Kidney (tissue), 14 donors: ENCODE data around the gene ILRUN. TPM values are rescaled to one million over a fixed set of nuclear protein-coding genes. Genes with fewer than 3 reads are reported as not detected.
"Not testable (repeated sequence)": the region's sequence is repeated elsewhere in the genome, so short reads cannot be mapped to it uniquely, and the experiment has no call there.

Experiments used
- DNase-seq, 5 donors: peaks; one replicate each; pipeline ENCODE4 v3.0.0-alpha.2; 2013 to 2020
- FAIRE-seq: peaks from 2 replicates; lab custom pipeline; 2012; peaks lifted over from hg19 to GRCh38; lab: Jason Lieb, UNC
- H3K27ac ChIP-seq, 2 donors: one replicate each; pipeline ENCODE4 v1.7.0; 2013; ENCODE audit warnings: low read depth in 2 of 2, low read length in 2 of 2, inconsistent platforms in 1 of 2
- H3K27me3 ChIP-seq: one replicate; pipeline ENCODE4 v1.7.1; 2013; ENCODE audit warnings: low read length, inconsistent platforms; ENCODE audit not compliant: control insufficient read depth, insufficient read depth
- H3K36me3 ChIP-seq, 3 donors: one replicate each; pipeline versions ENCODE4 v1.7.0 to v1.7.1; 2013; ENCODE audit warnings: low read length in 3 of 3, control low read depth in 1 of 3, inconsistent platforms in 1 of 3; ENCODE audit not compliant: insufficient read depth in 3 of 3, control insufficient read depth in 2 of 3
- H3K4me1 ChIP-seq, 3 donors: one replicate each; pipeline versions ENCODE4 v1.7.0 to v1.7.1; 2013; ENCODE audit warnings: low read length in 3 of 3, inconsistent platforms in 1 of 3, low read depth in 1 of 3; ENCODE audit not compliant: control insufficient read depth in 2 of 3, insufficient read depth in 2 of 3
- H3K4me3 ChIP-seq, 3 donors: one replicate each; pipeline versions ENCODE4 v1.7.0 to v1.8.1; 2013; ENCODE audit warnings: low read length in 3 of 3, control low read depth in 1 of 3, inconsistent platforms in 1 of 3
- H3K9ac ChIP-seq, 3 donors: one replicate each; pipeline versions ENCODE4 v1.7.0 to v1.7.1; 2013; ENCODE audit warnings: low read length in 3 of 3, control low read depth in 1 of 3, inconsistent platforms in 1 of 3
- H3K9me3 ChIP-seq, 3 donors: one replicate each; pipeline versions ENCODE4 v1.7.0 to v1.7.1; 2013; ENCODE audit warnings: low read length in 3 of 3, control low read depth in 1 of 3, inconsistent platforms in 1 of 3; ENCODE audit not compliant: control insufficient read depth in 2 of 3, insufficient read depth in 1 of 3
- CTCF ChIP-seq: IDR thresholded peaks from 3 replicates; pipeline ENCODE4 v1.5.1; 2012; ENCODE audit warnings: mild to moderate bottlenecking, moderate library complexity, borderline replicate concordance; ENCODE audit not compliant: insufficient read depth; ENCODE audit errors: extremely low read depth
- intact Hi-C: fragments of 100-400 bp; cut with DNase I; formaldehyde crosslinking; loops from one replicate; pipeline ENCODE4 v1.11.1; 2022
- polyA plus RNA-seq: library from polyadenylated mRNA; stranded (reverse); fragments of 350-450 nt; fragmentation: Illumina TruSeq; extraction: RNeasy Lipid Tissue Mini Kit (QIAGEN cat#74804); gene quantifications from one replicate; pipeline ENCODE4 v1.2.3, GENCODE V29; 2014; ENCODE audit warnings: low read depth, low replicate concordance; ENCODE audit not compliant: insufficient read depth
- total RNA-seq: library from RNA; stranded (reverse); fragmentation: NEBNext Ultra II Directional; extraction: Animal tissue kit (Norgen Biotek cat#: 25700); gene quantifications from one replicate; pipeline ENCODE4 v1.2.1, GENCODE V29; 2021
- donor health status: control.
- donor health status: control.
- donor health status: control.
- donor health status: control.
- donor health status: control.
- donor health status: DM: yes; HTN: yes; CAD: no.
- donor health status: Normal renal cell carcinoma (clear cell type).

Gene ILRUN
- total and polyA plus RNA-seq, 2 donors from 2014 or later: 52.4 to 55.7 TPM

DNA sequence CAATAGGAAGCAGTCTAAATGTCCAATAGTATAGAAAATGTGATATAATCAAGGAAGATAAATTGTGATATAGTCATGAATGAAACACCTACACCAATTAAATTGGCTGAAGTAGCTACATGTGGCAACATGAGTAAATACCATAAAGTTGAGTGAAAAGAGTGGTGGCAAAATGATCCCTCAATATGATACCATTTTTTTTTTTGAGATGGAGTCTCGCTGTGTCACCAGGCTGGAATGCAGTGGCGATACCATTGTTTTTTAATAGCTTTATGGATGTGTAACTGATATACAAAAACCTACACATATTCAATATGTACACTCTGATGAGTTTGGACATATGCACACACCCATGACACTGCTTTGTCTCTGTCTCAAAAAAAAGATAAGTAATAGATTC, 20.9 kb upstream of the ILRUN start:
- Histone ChIP-seq H3K4me3 (no peak overlapping the region), H3K4me1 (no peaks in the 10 kb centered on the region), H3K9me3 (no peaks in the 10 kb centered on the region), H3K9ac (no peak overlapping the region), H3K27ac (no peak overlapping the region), H3K36me3 (no peaks in the 10 kb centered on the region), H3K27me3 (no peaks in the 10 kb centered on the region)
- TF ChIP-seq CTCF: no peak
- no peak for FAIRE-seq
- DNase-seq: no peak
- intact Hi-C loops: no loop called here

DNA sequence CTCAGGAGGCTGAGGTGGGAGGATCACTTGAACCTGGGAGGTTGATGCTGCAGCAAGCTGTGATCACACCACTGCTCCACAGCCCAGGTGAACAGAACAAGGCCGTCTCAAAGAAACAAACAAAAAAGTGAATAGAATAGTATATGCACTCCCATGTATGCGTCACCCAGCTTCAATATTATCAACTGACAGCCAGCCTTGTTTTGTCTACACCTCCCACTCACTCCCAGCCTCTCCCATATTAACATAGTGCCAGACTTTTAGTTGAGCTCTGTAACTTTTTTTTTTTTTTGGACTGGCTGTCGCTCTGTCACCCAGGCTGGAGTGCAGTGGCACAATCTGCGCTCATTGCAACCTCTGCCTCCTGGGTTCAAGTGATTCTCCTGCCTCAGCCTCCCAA, 18.1 kb upstream of the ILRUN start:
- intact Hi-C loops: no loop called here
- TF ChIP-seq CTCF: no peak
- Histone ChIP-seq H3K4me1 (no peaks in the 10 kb centered on the region), H3K36me3 (no peaks in the 10 kb centered on the region), H3K4me3 (no peak overlapping the region), H3K27me3 (no peaks in the 10 kb centered on the region), H3K9ac (no peak overlapping the region), H3K9me3 (no peaks in the 10 kb centered on the region), H3K27ac (no peak overlapping the region)
- FAIRE-seq: no peak
- DNase-seq: peak in 1 of 5 donors; percentile 9

- H3K4me3 ChIP-seq, H3K27me3 ChIP-seq, H3K4me1 ChIP-seq, H3K36me3 ChIP-seq, H3K9ac ChIP-seq, DNase-seq, H3K9me3 ChIP-seq, intact Hi-C loops, FAIRE-seq, H3K27ac ChIP-seq: not testable (repeated sequence)
Observed at GRCh38 chr6:34712881-34713280, 16.3 kb upstream of the ILRUN start.

DNA sequence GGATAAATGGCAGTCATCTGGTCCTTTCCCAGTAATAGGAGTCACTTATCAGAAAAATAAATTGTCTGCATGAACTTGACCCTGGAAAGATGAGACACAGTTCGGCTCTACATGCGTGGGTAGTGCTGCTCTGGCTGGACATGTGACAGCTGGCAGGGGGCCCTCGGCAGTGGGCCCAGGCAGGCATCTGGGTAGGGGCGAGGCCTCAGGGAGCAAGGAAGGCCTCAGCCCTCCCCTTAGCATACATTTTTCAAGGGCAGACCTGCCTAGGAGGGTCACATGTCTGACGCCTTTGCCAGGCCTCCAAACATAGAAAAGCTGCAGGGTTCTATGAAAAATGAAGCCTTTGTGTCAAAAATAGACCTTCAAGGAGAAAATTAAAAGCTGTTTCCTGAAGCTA, 12.8 kb upstream of the ILRUN start:
- Histone ChIP-seq H3K36me3 (no peaks in the 10 kb centered on the region), H3K9ac (no peak overlapping the region), H3K27ac (peak overlapping the region in 1 of 2 donors; percentile 23), H3K4me1 (peaks cover 0 to 2% (median 0%) of the 10 kb centered on the region in 3 donors), H3K9me3 (no peaks in the 10 kb centered on the region), H3K27me3 (no peaks in the 10 kb centered on the region), H3K4me3 (no peak overlapping the region)
- intact Hi-C loops: no loop called here
- no peak for FAIRE-seq
- peak; percentile 65 to 80 (median 76) for DNase-seq
- no peak for TF ChIP-seq CTCF
